SK-MEL-5 (cell line): ENCODE data around the gene KRT82. TPM values are rescaled to one million over a fixed set of nuclear protein-coding genes. Genes with fewer than 3 reads are reported as not detected.

Experiments
- DNase-seq: peaks from one replicate; pipeline ENCODE4 v3.0.0-alpha.2; 2016; ENCODE audit warnings: low read depth, low spot score
- in situ Hi-C: cut with HindIII; loops from 2 replicates; pipeline ENCODE4 v1.10.0; 2016; ENCODE audit warnings: low sequenced_read_pairs, high pct_unique_total_duplicates, low pct_unique_long_range_greater_than_20kb
- total RNA-seq: library from RNA; depleted of rRNA; stranded (reverse); fragments of >200 nt; shearing (Covaris generic); gene quantifications from 2 replicates; pipeline ENCODE4 v1.2.3, GENCODE V29; 2014

Gene KRT82
- total RNA-seq, 1 experiment from 2014 or later: not detected

DNA sequence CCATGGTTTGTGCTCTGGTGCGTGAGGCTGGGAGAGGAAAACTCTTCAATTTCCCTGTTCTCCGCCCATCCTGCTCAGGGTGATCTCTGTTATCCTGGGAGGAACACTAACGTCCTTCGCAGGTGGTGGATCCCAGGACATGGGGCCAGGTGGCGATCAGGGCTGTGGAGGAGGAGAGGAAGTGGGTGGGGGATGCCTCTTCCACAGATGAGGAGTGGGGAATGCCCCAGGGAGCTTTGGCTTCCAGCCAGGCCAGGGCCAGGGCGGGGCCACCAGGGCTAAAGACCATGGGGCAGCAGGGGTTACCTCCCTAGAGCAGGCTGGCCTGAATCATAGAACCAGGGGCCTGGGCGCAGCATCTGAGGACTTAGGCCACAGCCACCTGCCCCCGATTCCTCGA is 31.4 kb upstream of the KRT82 start:
- no peak for DNase-seq
- in situ Hi-C loops: no loop called here

DNA sequence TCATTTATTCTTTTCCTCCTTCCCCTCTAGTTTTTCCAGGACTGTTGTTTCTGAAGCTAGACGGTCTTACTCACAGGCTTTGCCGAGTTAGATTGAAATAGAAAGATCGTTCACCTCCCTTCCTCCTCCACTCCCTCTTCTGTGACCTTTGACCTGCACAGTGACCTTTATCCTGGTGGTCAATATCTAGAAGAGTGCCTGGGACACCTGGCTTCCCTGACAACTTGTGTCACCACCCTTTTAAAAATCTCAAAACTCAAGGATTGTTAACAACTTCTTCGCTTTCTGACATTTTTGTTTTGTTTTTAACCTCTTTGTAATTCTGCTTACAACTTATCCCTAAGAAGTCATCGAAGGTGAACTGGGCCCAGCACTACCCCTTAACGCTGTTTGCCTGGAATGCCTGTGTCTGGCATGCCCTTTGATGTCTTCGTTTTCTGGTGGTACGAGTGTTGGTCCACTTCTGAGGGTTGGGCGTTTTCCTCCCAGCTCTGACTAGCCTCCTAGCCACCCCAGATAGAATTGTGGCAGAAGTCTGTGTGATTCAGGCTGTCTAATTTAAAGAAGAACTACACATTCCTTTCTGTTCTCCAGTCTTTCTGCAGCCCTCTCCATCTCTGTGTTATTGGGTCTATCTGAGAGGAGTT is 30.8 kb upstream of the KRT82 start:
- DNase-seq: no peak
- in situ Hi-C loops: no loop called here

DNA sequence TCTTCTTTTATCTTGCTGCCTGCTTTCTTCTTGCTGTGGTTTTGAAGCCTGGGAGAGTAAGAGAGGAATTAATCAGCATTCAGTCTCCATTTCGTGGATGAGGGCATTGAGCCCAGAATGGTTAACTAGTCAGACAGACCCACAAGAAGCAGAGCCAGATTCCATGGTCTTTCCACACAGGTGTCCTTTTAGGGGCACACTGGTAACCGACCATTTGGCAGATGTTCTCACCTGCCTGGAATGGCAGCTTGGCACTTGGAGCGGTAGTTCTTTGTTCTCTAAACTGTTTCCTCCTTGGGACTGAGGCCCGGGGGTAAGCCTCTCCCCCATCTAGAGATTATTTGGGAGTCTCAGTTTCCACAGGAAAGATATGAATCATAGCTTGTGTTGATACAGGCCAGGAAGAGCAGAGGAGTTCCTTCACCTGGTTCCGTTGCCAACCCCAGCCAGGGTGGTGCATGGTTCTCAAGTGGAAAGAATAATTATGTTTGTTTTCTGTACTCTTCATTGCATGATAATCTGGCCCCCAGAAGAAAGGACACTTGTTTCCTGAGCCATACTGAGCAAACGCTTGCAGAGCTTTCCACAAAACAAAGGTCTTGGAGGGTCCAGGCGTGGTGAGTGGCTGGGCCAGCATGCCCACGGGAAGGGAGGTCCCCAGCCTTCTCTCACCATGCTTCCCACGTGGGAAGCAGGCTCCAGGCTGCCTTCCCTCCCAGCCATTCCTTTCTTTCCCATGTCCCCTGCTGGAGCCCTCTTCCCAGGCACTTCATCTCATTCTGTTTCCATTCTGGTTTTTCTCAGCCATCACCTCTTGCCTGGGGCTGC is 30.1 kb upstream of the KRT82 start:
- no peak for DNase-seq
- in situ Hi-C loops: no loop called here

GRCh38 chr12:52435659-52435999 is 29.5 kb upstream of the KRT82 start:
- in situ Hi-C loops: no loop called here
- no peak for DNase-seq

GRCh38 chr12:52434760-52435530 is 28.8 kb upstream of the KRT82 start:
- DNase-seq: no peak
- in situ Hi-C loops: no loop called here

DNA sequence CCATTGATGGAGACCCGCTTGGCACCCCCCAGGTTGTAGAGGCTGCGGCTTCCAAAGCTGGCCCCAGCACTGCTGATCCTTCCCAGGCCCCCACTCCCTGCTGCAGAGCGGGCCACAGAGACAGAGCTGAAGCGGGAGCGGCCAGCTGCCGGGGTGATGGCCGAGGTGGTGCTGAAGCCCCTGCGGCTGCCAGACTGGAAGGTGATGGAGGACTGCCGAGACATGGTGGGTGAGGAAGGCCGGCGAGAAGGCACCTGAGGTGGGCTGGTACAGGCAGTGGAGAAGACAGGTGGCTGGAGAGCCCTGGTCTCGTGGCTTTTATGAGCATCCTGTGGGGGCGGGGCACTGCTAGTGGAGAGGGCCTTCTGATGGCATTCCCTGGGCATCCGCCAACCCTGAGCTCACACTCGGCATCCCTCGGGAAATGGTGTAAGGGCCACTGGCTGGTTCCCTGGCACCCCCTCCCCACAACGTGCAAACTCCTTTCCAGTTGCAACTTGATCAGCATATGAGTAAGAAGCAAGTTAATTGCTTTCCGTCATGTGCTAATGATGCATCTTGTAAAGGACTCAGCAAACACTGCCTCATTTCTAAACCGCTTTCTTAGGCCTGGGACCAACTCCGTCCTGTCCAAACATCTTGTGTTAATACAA is 28.1 kb upstream of the KRT82 start, which contains the start of gene KRT75:
TSS of gene KRT75 (minus strand) at position 291 of the 653 bp plus-strand sequence. CDS start at position 224, 67 bp downstream.
- in situ Hi-C loops: no loop called here

GRCh38 chr12:52433501-52434080 is 27.5 kb upstream of the KRT82 start:
- no peak for DNase-seq
- in situ Hi-C loops: no loop called here

More for the DNA sequence above, 28.1 kb upstream of the KRT82 start, which contains the start of gene KRT75:
- DNase-seq: no peak

DNA sequence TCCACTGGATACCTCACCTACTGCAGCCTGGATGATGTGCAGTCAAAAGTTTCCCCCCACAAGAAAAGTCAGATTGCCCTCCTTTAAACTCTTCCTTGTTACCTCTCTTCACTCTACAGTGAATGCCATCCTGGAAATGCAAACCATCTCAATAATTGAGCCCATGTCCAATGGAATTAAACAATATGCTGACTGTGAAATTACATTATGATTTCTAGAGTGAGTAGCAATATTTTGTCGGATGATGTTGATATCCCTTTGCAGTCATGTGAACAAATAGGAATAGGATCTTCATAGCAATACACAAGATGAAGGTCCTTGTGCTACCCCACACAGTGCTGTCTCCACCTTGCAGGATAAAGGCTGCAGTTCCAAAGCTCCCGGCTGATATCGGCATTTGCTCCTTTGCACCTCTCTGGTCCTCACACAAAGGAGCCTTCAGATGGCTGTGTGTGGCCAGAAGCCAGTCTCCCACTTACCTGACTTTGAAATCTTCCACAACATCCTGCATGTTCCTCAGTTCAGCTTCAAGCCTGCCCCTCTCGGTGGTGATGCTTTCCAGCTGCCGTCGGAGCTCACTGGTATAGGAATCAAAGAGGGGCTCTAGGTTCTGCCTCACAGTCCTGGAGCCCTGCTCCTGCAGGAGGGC is 26.5 kb upstream of the KRT82 start:
- in situ Hi-C loops: no loop called here
- DNase-seq: no peak

GRCh38 chr12:52428121-52428520 is 22.0 kb upstream of the KRT82 start:
- in situ Hi-C loops: no loop called here
- peak; percentile 37 for DNase-seq

- in situ Hi-C loops: no loop called here
- DNase-seq: no peak
These were observed 20.9 kb upstream of the KRT82 start for GRCh38 chr12:52427083-52427482.

DNA sequence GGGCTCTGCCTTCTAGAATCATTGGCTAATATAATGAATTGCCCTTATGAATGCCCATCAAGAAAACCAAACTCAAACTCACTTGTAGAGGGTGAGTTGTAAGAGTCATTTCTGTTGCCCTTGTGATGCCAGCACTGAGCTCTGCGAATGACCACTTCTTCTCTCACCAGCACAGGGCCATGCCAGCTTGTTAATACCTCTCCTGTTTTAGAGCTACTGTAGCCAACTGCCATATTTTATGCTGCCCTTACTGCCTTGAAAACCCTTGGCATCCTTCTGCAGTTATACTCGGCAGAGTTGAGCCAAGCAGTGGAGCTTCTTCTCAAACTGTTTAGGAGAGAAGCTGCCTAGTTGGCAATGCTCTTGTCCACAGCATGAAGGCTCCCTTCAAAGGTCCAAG is 19.9 kb upstream of the KRT82 start:
- no peak for DNase-seq
- in situ Hi-C loops: no loop called here

DNA sequence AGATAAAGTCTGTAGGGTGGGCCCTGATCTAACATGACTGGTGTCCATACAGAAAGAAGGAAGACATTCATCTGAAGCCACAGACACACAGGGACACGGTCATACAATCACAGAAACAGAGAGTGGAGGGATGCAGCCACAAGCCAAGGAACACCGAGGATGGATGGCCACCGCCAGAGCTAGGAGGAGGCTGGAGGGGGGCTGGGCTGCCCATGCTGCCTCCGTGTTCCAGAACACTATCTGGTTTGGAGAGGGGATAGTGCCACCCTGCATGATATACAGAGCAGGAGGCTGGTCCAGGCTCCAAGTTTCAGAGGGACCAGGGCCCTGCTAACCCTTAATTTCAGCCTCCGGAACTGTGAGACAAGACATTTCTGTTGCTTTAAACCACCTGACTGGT is 19.3 kb upstream of the KRT82 start:
- no peak for DNase-seq
- in situ Hi-C loops: no loop called here

DNA sequence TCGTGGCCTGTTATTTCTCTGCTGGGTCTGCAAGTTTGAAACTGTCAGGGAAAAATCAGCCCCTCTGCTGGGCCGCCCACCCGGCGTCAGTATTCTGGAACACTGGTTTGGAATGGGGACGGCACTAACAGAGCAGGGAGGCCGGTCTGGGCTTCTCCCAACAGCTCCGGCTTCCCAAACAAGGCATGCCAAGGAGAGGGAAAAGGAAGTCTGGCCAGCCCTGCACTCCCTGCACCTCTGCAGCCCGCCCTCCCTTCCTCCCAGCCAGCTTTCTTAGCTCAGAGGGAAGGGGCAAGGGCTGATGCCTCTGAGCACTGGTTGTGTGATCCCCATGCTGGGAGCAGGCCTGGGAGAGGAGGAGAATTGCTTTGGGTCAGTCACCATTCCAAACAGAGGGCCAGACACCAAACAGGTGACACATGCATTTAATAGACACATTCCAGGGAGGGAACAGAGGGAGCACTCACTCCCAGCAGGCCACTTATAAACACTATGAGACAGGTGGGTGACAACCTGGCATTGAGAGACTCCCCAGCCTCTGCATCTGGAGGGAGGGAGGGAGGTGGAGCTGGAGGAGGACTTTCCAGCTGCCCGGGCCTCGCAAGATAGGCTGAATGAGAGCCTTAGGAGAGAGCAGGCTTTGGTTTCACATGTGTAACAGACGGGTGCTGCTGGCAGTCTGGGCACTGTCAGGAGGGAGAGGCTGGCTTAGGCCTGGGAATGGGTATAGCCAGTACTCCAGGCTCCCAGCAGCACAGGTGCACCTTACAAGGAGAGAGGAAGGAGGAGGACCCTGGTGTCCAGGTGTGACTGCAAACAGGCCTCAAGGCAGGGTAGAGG is 17.7 kb upstream of the KRT82 start:
- no peak for DNase-seq
- in situ Hi-C loops: no loop called here

DNA sequence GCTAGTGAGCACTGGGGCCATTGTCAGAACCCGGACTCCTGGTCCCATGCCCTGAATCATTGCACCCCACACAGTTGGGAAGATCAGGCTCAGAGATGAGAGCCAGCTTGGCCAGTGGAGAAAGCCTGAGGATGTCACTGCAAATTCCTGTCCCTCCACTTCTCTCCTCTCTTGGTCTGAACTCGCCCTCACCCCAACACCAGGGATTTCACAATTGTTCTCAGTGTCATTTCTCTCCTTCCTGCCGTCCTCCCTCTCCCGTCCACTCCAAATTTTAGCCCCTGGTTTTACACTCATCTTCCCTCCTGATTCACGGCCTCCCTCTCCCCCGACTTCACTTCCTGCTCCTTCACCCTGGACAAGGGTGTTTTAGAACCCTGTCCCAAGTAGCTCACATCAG is 16.9 kb upstream of the KRT82 start:
- in situ Hi-C loops: no loop called here
- no peak for DNase-seq

- no peak for DNase-seq
- in situ Hi-C loops: no loop called here
These were observed 13.5 kb upstream of the KRT82 start for GRCh38 chr12:52419656-52420055.

- DNase-seq: no peak
- in situ Hi-C loops: no loop called here
These were observed 12.5 kb upstream of the KRT82 start for GRCh38 chr12:52418576-52419110.
